Measurements from ENCODE around the gene ZNF835.

DNA sequence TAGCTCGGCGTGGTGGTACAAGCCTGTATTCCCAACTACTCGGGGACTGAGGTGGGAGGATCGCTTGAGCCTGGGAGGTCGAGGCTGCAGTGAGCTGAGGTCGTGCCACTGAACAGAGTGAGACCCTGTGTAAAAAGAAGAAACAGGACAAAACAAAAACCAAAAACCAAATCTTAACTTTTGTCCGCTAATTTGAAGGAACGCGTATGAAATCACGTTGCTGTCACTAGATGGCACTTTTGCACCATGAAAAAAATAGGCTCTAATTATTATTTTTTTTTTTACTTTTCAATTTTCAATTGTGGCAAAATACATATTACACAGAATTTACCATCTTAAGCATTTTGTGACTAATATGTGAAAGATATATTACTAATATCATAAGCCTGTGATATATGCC is 17.6 kb upstream of the ZNF835 start:
- TF ChIP-seq ZNF274 (IDR thresholded peaks at IDR 0.05; ENCODE audit: low read depth, low read length) (no peak), YY1 (IDR thresholded peaks at IDR 0.05; ENCODE audit: insufficient read depth, insufficient read length) (no peak), SUZ12 (IDR thresholded peaks at IDR 0.05; ENCODE audit: extremely low read depth, insufficient read depth, insufficient read length) (no peak)
